Upper lobe of left lung (tissue), 4 donors: ENCODE data around the gene HECTD3.

Experiments used
- CTCF ChIP-seq, 6 experiments: fragments of 450-650 bp in 4 of 6; fragments of 200-600 bp in 2 of 6; sonication (generic) in 2 of 6; IDR thresholded peaks; one replicate each; pipeline ENCODE4 v1.5.1; 2016 to 2019; ENCODE audit warnings: antibody characterized with exemption in 6 of 6
- POLR2A ChIP-seq, 4 donors: fragments of 450-650 bp; IDR thresholded peaks; one replicate each; pipeline ENCODE4 v1.5.1; 2016 to 2017; ENCODE audit warnings: antibody characterized with exemption in 4 of 4, mild to moderate bottlenecking in 2 of 4
- POLR2AphosphoS5 ChIP-seq, 2 donors: sonication (generic); formaldehyde crosslinking; IDR thresholded peaks; one replicate each; pipeline ENCODE4 v1.5.1; 2017; ENCODE audit warnings: antibody characterized with exemption in 2 of 2

- TF ChIP-seq POLR2AphosphoS5 (IDR thresholded peaks at IDR 0.05), result no peak
- TF ChIP-seq POLR2A (IDR thresholded peaks at IDR 0.05), result no peak
- no peak for TF ChIP-seq CTCF (IDR thresholded peaks at IDR 0.05)
Measured at GRCh38 chr1:45005761-45006160, 5.4 kb downstream of the HECTD3 start.
